SIG-M5 (cell line): ENCODE data around the gene TMEM178B.
"Not testable (repeated sequence)": the region's sequence is repeated elsewhere in the genome, so short reads cannot be mapped to it uniquely, and the experiment has no call there.

Experiments used
- DNase-seq: peaks from one replicate; lab custom pipeline; 2025; lab: John Stamatoyannopoulos, UW

The TMEM178B gene

GRCh38 chr7:141317033-141317585 lies 243.2 kb downstream of the TMEM178B start:
- no peak for DNase-seq

DNA sequence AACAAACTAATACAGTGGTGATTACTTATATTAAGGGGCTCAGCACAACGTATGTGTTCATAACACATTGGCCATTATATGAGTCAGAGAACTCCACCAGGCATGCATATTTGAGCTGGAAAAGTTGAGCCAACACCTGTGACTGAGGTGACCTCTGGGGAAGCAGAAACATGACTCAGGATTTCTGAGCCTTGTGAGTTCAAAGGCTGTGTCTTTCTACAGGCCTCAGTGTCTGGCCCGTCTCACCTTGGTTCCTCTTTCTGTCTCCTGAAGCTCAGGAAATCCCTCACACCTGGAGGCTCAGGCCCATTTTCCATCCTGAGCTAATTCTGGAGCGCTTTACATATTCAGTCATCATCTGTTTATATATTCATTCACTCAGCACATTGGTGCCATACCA lies 246.4 kb downstream of the TMEM178B start:
- DNase-seq: no peak

GRCh38 chr7:141322383-141322782 lies 248.5 kb downstream of the TMEM178B start:
- DNase-seq: no peak

- DNase-seq: no peak
These were observed 250.0 kb downstream of the TMEM178B start for GRCh38 chr7:141323826-141324225.

DNA sequence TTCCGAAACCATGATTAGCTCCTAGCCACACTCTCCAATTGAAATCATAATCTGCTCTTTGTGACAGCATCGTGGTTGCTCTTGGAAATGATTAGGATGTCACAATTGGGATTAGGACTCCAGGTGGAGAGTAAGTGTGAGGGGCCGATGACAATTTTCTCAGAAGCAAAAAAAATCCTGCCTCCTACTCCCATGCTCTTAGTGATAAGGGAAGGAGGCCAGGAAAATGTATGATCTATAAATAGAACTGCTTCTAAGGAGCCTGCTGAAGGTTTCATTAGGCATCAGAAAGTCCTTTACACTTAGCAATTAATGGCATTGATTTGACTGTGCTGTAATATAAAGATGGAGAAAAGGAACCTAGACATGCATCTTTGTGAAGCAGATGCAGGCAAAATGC lies 251.0 kb downstream of the TMEM178B start:
- DNase-seq: no peak

- no peak for DNase-seq
These were observed 251.4 kb downstream of the TMEM178B start for GRCh38 chr7:141325275-141325674.

DNA sequence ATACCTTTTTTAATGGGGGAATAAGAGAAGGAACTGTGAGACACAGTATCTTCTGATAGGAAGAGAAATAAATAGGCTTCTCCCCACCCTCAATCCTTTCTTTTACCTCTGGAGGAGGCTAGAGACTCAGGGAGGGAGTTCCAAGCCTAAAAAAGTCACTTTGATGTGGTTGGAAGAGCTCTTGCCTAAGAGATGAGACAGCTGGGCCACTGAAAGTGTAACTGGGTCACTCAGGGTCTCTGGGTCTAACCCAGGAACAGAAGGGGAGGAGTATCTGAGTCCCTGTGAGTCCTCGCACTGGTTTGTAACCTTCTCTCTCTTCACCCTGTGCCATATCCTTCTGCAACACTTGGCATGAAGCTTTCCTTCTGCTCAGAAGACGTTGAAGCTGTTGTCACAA lies 254.4 kb downstream of the TMEM178B start:
- DNase-seq: no peak

GRCh38 chr7:141330285-141330684 lies 256.4 kb downstream of the TMEM178B start:
- not testable (repeated sequence) for DNase-seq

- DNase-seq: no peak
These were observed 259.6 kb downstream of the TMEM178B start for GRCh38 chr7:141333459-141333858.

GRCh38 chr7:141335164-141335563 lies 261.3 kb downstream of the TMEM178B start:
- DNase-seq: no peak

GRCh38 chr7:141339603-141340002 lies 265.7 kb downstream of the TMEM178B start:
- DNase-seq: no peak

DNA sequence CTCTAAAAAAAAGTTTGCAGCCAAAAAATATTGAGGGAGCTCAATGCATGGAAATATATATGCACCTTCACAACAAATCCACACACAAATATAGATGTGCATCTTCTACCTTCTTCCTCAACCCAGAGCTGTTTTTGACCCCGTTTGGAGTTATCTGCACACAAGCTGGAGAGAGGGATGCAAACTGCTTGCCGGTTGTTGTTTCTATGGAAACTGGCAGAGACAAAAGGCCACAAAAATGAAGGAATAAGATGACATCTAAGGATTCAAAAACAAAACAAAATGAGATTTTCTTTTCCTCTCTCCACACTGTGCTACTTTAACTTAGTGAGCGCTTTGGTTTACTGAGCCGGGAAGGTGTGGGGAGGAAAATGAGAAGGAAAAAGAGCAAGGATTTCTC lies 267.1 kb downstream of the TMEM178B start:
- no peak for DNase-seq

GRCh38 chr7:141342621-141343408 lies 269.0 kb downstream of the TMEM178B start:
- no peak for DNase-seq

DNA sequence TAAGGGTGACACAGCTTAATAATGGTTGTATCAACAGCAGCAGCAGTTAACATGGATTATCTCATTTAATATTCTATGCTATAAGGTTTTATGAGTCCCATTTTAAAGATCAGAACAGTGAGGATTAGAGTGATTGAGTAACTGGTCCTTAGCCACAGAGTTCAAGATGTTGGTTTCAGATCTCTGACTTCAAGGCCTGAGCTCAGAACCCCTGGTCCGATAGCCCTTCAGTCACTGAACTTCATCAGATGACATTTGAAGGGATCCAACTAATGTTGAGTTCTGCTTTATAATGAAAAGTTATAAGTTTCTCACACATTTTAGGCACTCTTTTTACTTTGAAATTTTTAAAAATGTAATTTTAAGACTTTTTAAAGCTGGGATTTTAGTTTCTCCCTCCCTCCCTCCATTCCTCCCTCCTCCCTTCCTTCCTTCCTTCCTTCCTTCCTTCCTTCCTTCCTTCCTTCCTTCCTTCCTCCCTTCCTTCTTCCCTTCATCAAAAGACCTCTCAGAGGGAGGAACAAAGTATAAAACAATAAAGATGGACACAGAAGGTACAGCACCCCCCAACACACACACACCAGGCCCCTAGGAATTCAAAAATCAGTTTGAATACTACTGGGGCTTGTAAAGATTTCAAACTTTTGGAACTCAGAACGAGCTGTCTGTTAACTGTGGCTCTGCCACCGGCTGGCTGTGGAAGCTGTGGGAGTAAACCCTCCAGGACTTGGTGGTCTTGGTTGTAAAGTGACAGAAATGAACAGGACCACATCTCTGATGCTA lies 270.5 kb downstream of the TMEM178B start:
- DNase-seq: no peak

- DNase-seq: no peak
These were observed 274.9 kb downstream of the TMEM178B start for GRCh38 chr7:141348728-141349127.

- DNase-seq: no peak
These were observed 275.5 kb downstream of the TMEM178B start for GRCh38 chr7:141349338-141349737.

DNA sequence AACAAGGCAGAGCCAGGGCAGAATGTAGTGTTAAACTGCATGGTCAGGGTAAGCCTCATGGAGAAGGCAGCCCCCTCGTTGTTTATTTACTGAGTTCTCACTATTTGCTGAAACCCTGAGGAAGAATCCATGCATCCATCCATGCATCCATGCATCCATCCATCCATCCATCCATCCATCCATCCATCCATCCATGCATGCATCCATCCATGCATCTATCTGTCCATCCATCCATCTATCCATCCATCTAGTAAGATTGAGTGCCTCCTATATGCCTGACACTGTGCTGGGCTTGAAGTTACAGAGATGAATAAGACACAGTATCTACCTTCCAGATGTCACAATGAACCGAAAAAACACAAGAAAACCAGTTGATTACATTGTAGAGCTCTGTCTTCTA lies 275.9 kb downstream of the TMEM178B start:
- DNase-seq: no peak

DNA sequence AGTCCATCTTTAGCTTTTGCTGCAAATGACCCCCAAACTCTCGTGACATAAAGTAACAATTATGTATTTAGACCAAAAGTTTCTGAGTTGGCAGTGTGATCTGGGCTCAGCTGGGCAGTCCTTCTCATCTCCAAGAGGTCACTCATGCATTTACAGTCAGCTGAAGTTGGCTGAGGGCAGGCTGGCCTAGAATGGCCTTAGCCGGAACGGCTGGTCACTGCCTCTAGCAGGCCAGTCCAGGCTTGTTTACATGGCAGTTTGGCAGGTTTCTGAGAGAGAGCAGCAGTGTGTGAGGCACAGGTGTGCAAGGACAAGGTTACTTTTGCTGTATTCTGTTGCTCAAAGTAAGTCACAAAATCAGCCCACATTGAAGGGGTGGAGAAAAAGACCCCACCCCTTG lies 277.3 kb downstream of the TMEM178B start:
- DNase-seq: no peak

DNA sequence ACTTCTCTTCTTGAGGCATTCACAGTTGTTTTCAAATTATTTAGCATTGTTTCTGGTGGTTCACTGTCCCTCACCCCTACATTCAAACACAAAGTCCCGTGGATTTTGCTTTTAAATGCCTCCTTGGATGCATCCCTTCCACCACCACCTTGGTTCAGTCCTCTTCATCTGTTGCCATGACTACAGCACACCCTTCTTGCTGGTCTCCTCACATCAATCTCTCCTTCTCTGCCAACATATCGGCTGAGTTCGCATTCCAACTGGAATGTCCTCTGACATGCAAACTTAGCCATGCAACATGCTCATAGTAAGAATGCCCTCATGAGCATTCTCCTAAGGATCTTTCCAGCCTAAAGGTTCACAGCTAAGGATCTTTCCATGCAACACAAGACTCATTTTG lies 279.1 kb downstream of the TMEM178B start:
- no peak for DNase-seq

DNA sequence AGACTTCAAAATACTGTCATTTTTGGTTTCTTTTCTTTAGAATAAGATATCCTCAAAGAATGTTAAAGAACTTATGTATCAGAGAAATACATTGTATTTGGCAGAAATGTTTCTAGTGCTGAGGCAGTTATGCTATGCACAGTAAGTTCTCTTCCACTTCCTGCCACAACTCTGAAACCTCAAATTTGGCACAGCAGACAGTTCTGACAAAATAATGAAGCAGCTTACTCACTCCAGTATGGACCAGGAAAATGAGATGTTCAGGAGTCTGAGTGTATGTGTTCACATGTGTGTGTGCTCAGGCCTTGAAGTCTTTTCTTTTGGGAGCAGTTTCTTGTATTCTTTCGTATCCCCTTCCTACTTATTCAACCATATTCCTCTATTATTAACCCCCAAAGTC lies 280.4 kb downstream of the TMEM178B start:
- no peak for DNase-seq

GRCh38 chr7:141355032-141355431 lies 281.2 kb downstream of the TMEM178B start:
- DNase-seq: no peak

DNA sequence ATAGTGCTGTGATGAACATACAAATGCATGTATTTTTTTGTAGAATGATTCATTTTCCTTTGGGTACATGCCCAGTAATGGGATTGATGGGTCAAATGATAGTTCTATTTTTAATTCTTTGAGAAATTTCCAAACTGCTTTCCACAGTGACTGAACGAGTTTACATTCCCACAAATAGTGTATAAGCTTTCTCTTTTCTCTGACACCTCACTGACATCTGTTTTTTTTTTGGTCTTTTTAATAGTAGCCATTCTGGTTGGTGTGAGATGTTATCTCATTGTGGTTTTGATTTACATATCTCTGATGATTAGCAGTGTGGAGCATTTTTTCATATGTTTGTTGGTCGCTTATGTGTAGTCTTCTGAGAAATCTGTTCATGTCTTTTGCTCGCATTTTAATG lies 282.3 kb downstream of the TMEM178B start:
- DNase-seq: no peak

DNA sequence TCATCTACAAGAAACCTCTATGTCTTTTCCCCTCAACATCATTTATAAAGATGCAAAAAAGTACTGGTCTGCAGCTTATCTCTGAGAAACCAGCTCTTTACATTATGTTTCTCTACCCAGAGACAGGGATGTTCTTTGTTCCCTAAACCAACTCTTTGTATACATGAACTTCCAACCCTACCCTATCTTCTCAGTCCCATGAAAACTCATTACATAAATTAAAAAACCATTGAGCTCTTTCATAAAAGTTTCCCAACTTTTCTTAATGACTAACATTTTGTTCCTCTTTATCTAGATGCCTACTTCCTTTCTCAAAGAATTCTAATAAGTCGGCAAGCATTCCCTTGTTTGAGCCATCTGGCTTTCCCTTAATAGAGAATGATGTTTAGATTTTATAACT lies 284.5 kb downstream of the TMEM178B start:
- DNase-seq: no peak
